Measurements from ENCODE around the gene TRAPPC12.
A peak's percentile ranks its signal among the peaks of the same experiment; 100 is the strongest.

DNA sequence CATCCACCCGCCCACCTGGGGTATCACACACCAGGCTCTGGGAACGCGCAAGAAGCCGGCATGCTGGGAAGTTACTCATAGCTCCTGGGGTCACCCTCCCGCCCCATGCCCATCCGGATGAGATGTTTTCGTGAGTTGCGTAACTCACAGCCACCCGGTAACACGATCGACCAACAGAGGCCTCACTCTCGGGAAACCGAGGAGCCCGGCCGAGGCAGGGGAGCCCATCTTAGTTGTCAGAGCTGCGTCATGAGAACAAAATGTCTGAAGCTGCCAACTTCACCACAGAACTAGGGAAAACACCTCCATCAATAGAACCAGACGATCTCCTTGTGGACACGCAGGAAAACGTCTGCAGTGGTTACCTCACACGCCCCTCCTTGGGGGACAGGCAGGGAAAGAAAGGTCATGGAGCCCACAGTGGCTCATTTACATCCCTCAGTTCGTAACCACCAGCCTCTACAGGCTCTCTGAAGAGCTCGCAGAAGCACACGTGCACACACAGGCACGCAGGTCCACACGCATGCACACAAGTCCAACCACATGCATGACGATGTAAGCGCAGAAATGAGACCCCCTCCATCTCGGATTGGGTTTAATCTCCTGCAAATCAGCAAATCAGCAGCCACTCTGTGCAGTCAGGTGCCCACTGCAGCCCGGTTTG lies 113.6 kb downstream of the TRAPPC12 start:
- 0 out of 2 replicates have a peak, but pooled peaks have one; percentile 51 for TF ChIP-seq GABPB1 (CRISPR knock-in tag; IDR thresholded peaks at IDR 0.05)
- TF ChIP-seq ZNF219 (CRISPR knock-in tag; IDR thresholded peaks at IDR 0.05; ENCODE audit: borderline replicate concordance): no peak
- TF ChIP-seq, protein P1, sequence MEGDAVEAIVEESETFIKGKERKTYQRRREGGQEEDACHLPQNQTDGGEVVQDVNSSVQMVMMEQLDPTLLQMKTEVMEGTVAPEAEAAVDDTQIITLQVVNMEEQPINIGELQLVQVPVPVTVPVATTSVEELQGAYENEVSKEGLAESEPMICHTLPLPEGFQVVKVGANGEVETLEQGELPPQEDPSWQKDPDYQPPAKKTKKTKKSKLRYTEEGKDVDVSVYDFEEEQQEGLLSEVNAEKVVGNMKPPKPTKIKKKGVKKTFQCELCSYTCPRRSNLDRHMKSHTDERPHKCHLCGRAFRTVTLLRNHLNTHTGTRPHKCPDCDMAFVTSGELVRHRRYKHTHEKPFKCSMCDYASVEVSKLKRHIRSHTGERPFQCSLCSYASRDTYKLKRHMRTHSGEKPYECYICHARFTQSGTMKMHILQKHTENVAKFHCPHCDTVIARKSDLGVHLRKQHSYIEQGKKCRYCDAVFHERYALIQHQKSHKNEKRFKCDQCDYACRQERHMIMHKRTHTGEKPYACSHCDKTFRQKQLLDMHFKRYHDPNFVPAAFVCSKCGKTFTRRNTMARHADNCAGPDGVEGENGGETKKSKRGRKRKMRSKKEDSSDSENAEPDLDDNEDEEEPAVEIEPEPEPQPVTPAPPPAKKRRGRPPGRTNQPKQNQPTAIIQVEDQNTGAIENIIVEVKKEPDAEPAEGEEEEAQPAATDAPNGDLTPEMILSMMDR (IDR thresholded peaks at IDR 0.05): no peak
- no peak for TF ChIP-seq ETV6 (CRISPR knock-in tag; IDR thresholded peaks at IDR 0.05)
- no peak for TF ChIP-seq ATF1 (CRISPR knock-in tag; IDR thresholded peaks at IDR 0.05)
